IMR-90 (cell line): ENCODE results near the gene RAD51B. TPM values are rescaled to one million over a fixed set of nuclear protein-coding genes. Genes with fewer than 3 reads are reported as not detected.

Experiments
- ATAC-seq: fragments of 200-7000 bp; cut with Tn5 transposase; 2 replicates; pipeline ENCODE4 v1.9.1; 2020; ENCODE audit warnings: low read depth, mild to moderate bottlenecking, moderate library complexity
- BruUV-seq: library from RNA; stranded (reverse); fragments of 400-500 nt; replicated peaks from 2 replicates; lab custom pipeline; 2021; lab: Mats Ljungman, UMichigan
- CTCF ChIA-PET: fragments of 300-600 bp; formaldehyde crosslinking; extraction: SDS; loops from one replicate; lab custom pipeline; 2021; ENCODE audit warnings: antibody characterized with exemption; lab: Yijun Ruan, JAX
- POLR2A ChIA-PET: fragments of 300-600 bp; sonication (Branson Sonifier 250); formaldehyde crosslinking; loops from one replicate; lab custom pipeline; 2022; ENCODE audit warnings: antibody characterized with exemption; ENCODE audit not compliant: unreplicated experiment; lab: Charles Lee
- DNase-seq: peaks from one replicate; pipeline ENCODE4 v3.0.0; 2013
- H2AFZ ChIP-seq: replicated peaks from 2 replicates; pipeline ENCODE3; 2013; ENCODE audit warnings: low read length, mild to moderate bottlenecking; ENCODE audit not compliant: poor library complexity
- H2AK5ac ChIP-seq: 2 replicates; pipeline ENCODE4 v1.6.1; 2013; ENCODE audit warnings: low read depth, low read length, inconsistent platforms
- H2AK9ac ChIP-seq: replicated peaks from 2 replicates; pipeline ENCODE3; 2013; ENCODE audit warnings: mild to moderate bottlenecking, low read depth, low read length, moderate library complexity; ENCODE audit not compliant: poor library complexity
- H2BK120ac ChIP-seq: 2 replicates; pipeline ENCODE4 v1.6.1; 2013; ENCODE audit warnings: low read depth, low read length, inconsistent platforms
- H2BK15ac ChIP-seq: 3 replicates; pipeline ENCODE4 v1.6.1; 2013; ENCODE audit warnings: low read depth, low read length, inconsistent platforms
- H2BK20ac ChIP-seq: 2 replicates; pipeline ENCODE4 v1.6.1; 2013; ENCODE audit warnings: low read depth, mild to moderate bottlenecking, inconsistent platforms, low read length, moderate library complexity
- H2BK5ac ChIP-seq: 2 replicates; pipeline ENCODE4 v1.6.1; 2013; ENCODE audit warnings: mild to moderate bottlenecking, low read depth, low read length, inconsistent platforms; ENCODE audit not compliant: poor library complexity, severe bottlenecking
- H3K14ac ChIP-seq: replicated peaks from 2 replicates; pipeline ENCODE4 v1.6.1; 2013; ENCODE audit warnings: low read depth, low read length, inconsistent platforms
- H3K18ac ChIP-seq: 2 replicates; pipeline ENCODE4 v1.6.1; 2013; ENCODE audit warnings: low read depth, low read length, control low read depth
- H3K23ac ChIP-seq: 2 replicates; pipeline ENCODE4 v1.6.1; 2013; ENCODE audit warnings: low read depth, low read length, inconsistent platforms
- H3K27ac ChIP-seq: 2 replicates; pipeline ENCODE4 v1.5.1; 2013; ENCODE audit warnings: mild to moderate bottlenecking, control low read depth, low read length; ENCODE audit not compliant: insufficient read depth
- H3K27me3 ChIP-seq: 2 replicates; pipeline ENCODE4 v1.6.1; 2013; ENCODE audit warnings: low read length; ENCODE audit not compliant: control insufficient read depth, insufficient read depth
- H3K36me3 ChIP-seq: 2 replicates; pipeline ENCODE4 v1.6.1; 2013; ENCODE audit warnings: low read length, mixed read lengths; ENCODE audit not compliant: control insufficient read depth, insufficient read depth
- H3K4ac ChIP-seq: 2 replicates; pipeline ENCODE4 v1.6.1; 2013; ENCODE audit warnings: low read depth, low read length, inconsistent platforms
- H3K4me1 ChIP-seq: 2 replicates; pipeline ENCODE4 v1.6.1; 2013; ENCODE audit warnings: low read length, mixed read lengths; ENCODE audit not compliant: control insufficient read depth, insufficient read depth
- H3K4me2 ChIP-seq: 2 replicates; pipeline ENCODE4 v1.6.1; 2013; ENCODE audit warnings: low read depth, mild to moderate bottlenecking, control low read depth, low read length, moderate library complexity
- H3K4me3 ChIP-seq: 2 replicates; pipeline ENCODE4 v1.5.1; 2013; ENCODE audit warnings: low read depth, mild to moderate bottlenecking, control low read depth, low read length, moderate library complexity; ENCODE audit not compliant: insufficient read depth
- H3K56ac ChIP-seq: 2 replicates; pipeline ENCODE4 v1.6.1; 2013; ENCODE audit warnings: low read length, inconsistent platforms; ENCODE audit not compliant: insufficient read depth; ENCODE audit errors: extremely low read depth
- H3K79me1 ChIP-seq, 2 experiments: 2 replicates each; pipeline ENCODE4 v1.6.1; 2013; ENCODE audit warnings: low read length in 2 of 2, inconsistent platforms in 1 of 2, low read depth in 1 of 2
- H3K9ac ChIP-seq: 2 replicates; pipeline ENCODE4 v1.6.1; 2013; ENCODE audit warnings: low read depth, low read length, control low read depth
- H3K9me1 ChIP-seq: 2 replicates; pipeline ENCODE4 v1.6.1; 2013; ENCODE audit warnings: low read length, inconsistent platforms; ENCODE audit not compliant: insufficient read depth
- H3K9me3 ChIP-seq: 2 replicates; pipeline ENCODE4 v1.6.1; 2013; ENCODE audit warnings: low read length; ENCODE audit not compliant: control insufficient read depth, insufficient read depth
- H4K20me1 ChIP-seq: 2 replicates; pipeline ENCODE4 v1.6.1; 2013; ENCODE audit warnings: low read length, inconsistent platforms; ENCODE audit not compliant: insufficient read depth
- H4K5ac ChIP-seq: 2 replicates; pipeline ENCODE4 v1.6.1; 2013; ENCODE audit warnings: mild to moderate bottlenecking, low read depth, low read length, control low read depth
- H4K8ac ChIP-seq, 2 experiments: 2 replicates each; pipeline ENCODE4 v1.6.1; 2013; ENCODE audit warnings: low read depth in 2 of 2, low read length in 2 of 2, control low read depth in 1 of 2, inconsistent platforms in 1 of 2
- H4K91ac ChIP-seq: 2 replicates; pipeline ENCODE4 v1.6.1; 2013; ENCODE audit warnings: low read depth, low read length, inconsistent platforms; ENCODE audit not compliant: insufficient read depth
- BHLHE40 ChIP-seq: fragments of 150-350 bp; IDR thresholded peaks from 2 replicates; pipeline ENCODE4 v1.6.1; 2016; ENCODE audit warnings: mild to moderate bottlenecking, low read depth, low read length
- CEBPB ChIP-seq: IDR thresholded peaks from 2 replicates; pipeline ENCODE4 v1.6.1; 2012; ENCODE audit warnings: low read depth, low read length, improper control_type of control experiment
- CHD1 ChIP-seq: IDR thresholded peaks from 2 replicates; pipeline ENCODE4 v1.6.1; 2012; ENCODE audit warnings: low read depth, low read length, improper control_type of control experiment
- MAFK ChIP-seq: IDR thresholded peaks from 2 replicates; pipeline ENCODE4 v1.6.1; 2012; ENCODE audit warnings: low read depth, low read length, improper control_type of control experiment
- WGBS, 2 experiments: methylation state at CpG; one replicate each; pipeline versions ENCODE4 v1.1.5 to v1.1.7; 2013; ENCODE audit warnings: missing lambda C conversion rate in 2 of 2; ENCODE audit not compliant: insufficient read length in 1 of 2; ENCODE audit errors: extremely low coverage in 2 of 2; 5-methylcytosine and 5-hydroxymethylcytosine counted together
- dilution Hi-C: fragments of 300-500 bp; cut with HindIII; formaldehyde crosslinking; loops from one replicate; pipeline ENCODE4 v1.14.3; 2018; ENCODE audit warnings: low sequenced_read_pairs; ENCODE audit not compliant: unreplicated experiment
- in situ Hi-C: fragments of 300-500 bp; cut with MboI; formaldehyde crosslinking; loops from 3 replicates; pipeline ENCODE4 v1.14.3; 2019; ENCODE audit warnings: low sequenced_read_pairs, inconsistent platforms, mixed read lengths
- intact Hi-C: fragments of 100-400 bp; cut with micrococcal nuclease; formaldehyde crosslinking; loops from 2 replicates; pipeline ENCODE4 v1.10.0; 2022
- polyA plus RNA-seq, 3 experiments: library from polyadenylated mRNA; depleted of rRNA; stranded (reverse); fragments of >200 nt; gene quantifications; 2 replicates each; pipeline ENCODE4 v1.2.3, GENCODE V29; 2012; ENCODE audit warnings: low replicate concordance in 1 of 3
- total RNA-seq: library from RNA; depleted of rRNA; stranded (reverse); fragments of >200 nt; gene quantifications from 2 replicates; pipeline ENCODE4 v1.2.3, GENCODE V29; 2012

Gene RAD51B
- total and polyA plus RNA-seq, 2 of the 4 experiments (the other 2 are of a cell fraction) = 5.1 to 18.8 TPM

DNA sequence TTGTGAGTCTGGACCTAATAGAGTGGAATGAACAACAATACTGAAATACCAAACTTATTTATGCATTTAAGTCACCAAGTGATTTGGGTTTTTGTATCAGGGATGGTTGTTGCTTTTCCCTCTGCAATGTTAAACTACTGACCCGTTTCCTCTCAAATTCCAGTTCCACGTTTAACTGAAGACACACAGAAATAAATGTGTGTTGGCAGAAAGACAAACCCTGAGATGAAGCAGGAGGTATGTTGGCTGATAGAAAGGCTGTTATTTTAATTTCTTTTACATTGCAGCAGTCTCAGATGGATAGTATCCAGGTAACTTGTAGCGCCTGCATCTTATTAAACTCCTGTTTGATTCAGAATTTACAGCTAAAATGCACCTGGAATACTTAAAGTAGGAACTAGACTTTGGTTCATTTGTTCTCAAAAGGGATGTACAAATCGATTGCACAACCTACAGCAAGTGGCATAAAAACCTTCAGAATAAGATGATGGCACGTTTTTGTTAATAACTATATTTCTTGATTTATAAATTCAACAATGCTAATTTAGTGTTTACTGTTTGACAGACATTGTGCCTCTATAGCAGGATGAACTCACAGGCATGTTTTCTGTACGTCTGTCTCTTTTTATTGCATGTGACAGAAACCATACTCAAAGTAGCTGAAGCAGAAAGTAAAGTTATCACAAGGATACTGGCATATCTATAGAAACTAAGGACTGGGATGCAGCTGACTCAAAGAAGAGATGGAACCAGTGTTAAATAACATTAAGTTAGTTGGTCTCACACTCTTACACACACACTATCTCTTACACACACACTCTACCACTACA is 567.6 kb downstream of the RAD51B start:
- no peak overlapping the region for H3K4ac ChIP-seq
- H3K36me3 ChIP-seq = no peaks in the 10 kb centered on the region
- H3K23ac ChIP-seq = no peak overlapping the region
- H2BK120ac ChIP-seq = no peak overlapping the region
- H4K91ac ChIP-seq = no peak overlapping the region
- no peak for ATAC-seq
- in situ Hi-C loops (no loop called here), intact Hi-C loops (no loop called here), dilution Hi-C loops (no loop called here)
- peak overlapping the region; percentile 21; the same call in 1 of the 2 replicates for H2BK20ac ChIP-seq
- H2BK5ac ChIP-seq = no peak overlapping the region
- 80% methylated on average over 1 of the region's 6 CpGs; no CpG with 5 or more reads in 1 of the 2 experiments for WGBS, 2 experiments
- H3K27ac ChIP-seq = no peak overlapping the region
- H4K8ac ChIP-seq = no peak overlapping the region
- H3K4me3 ChIP-seq = no peak overlapping the region
- H3K4me1 ChIP-seq = peaks cover 12% of the 10 kb centered on the region
- no peaks in the 10 kb centered on the region for H4K20me1 ChIP-seq
- H3K27me3 ChIP-seq = no peaks in the 10 kb centered on the region
- H3K56ac ChIP-seq = no peak overlapping the region
- H3K18ac ChIP-seq = no peak overlapping the region; the same call in 1 of the 2 replicates
- H3K14ac ChIP-seq = no peak overlapping the region; the same call in 1 of the 2 replicates
- no TSS peak for BruUV-seq
- H2AK5ac ChIP-seq = 0 out of 2 replicates have a peak overlapping the region, but pooled peaks have one; percentile 49
- H4K5ac ChIP-seq = no peak overlapping the region; the same call in 1 of the 2 replicates
- DNase-seq = peak; percentile 67
- peaks cover 3% of the 10 kb centered on the region; the same call in 1 of the 2 replicates for H3K9me1 ChIP-seq
- no peak overlapping the region for H3K9ac ChIP-seq
- H3K79me1 ChIP-seq = no peaks in the 10 kb centered on the region
- no peak overlapping the region for H2AFZ ChIP-seq
- no peak overlapping the region for H3K4me2 ChIP-seq
- ChIA-PET CTCF (interaction anchor here (0.6 to 1.1 kb wide), 2 partner anchors 213 to 453 kb away, joined by 3 read pairs; no protein-coding TSS in a partner anchor), POLR2A (no interaction called here)
- no peak for TF ChIP-seq MAFK
- TF ChIP-seq CHD1 = no peak
- no peak for TF ChIP-seq BHLHE40
- TF ChIP-seq CEBPB = peak; percentile 92
- no peak overlapping the region for H2AK9ac ChIP-seq
- no peak overlapping the region for H2BK15ac ChIP-seq
- H3K9me3 ChIP-seq = no peaks in the 10 kb centered on the region
